Body of pancreas (tissue), 4 donors: ENCODE data around the gene HSD17B14. TPM values are rescaled to one million over a fixed set of nuclear protein-coding genes. Genes with fewer than 3 reads are reported as not detected.

ENCODE experiments used
- ATAC-seq: fragments of 150-250 bp; one replicate; pipeline ENCODE4 v1.9.1; 2016
- DNase-seq, 4 donors: peaks; one replicate each; pipeline ENCODE4 v3.0.0-alpha.2; 2019
- H3K27ac ChIP-seq, 4 donors: fragments of 200-600 bp; sonication (generic); 1 replicate in 3 of 4; 2 replicates in 1 of 4; pipeline versions ENCODE4 v1.5.1 to v1.6.1; 2016 to 2019; ENCODE audit warnings: mild to moderate bottlenecking in 1 of 4, mixed read lengths in 1 of 4, moderate library complexity in 1 of 4
- H3K27me3 ChIP-seq, 2 donors: fragments of 200-600 bp; sonication (generic); one replicate each; pipeline ENCODE4 v1.6.0; 2016; ENCODE audit warnings: mild to moderate bottlenecking in 1 of 2
- H3K36me3 ChIP-seq, 2 donors: fragments of 200-600 bp; sonication (generic); replicated peaks in 1 of 2; 2 replicates each; pipeline ENCODE4 v1.5.1; 2016; ENCODE audit warnings: low read depth in 2 of 2; ENCODE audit not compliant: insufficient read depth in 1 of 2
- H3K4me1 ChIP-seq: fragments of 200-600 bp; sonication (generic); one replicate; pipeline ENCODE4 v1.6.0; 2016
- H3K4me3 ChIP-seq, 2 donors: fragments of 200-600 bp; sonication (generic); 1 replicate in 1 of 2; 2 replicates in 1 of 2; pipeline ENCODE4 v1.5.1; 2016 to 2019
- H3K9me3 ChIP-seq, 3 donors: fragments of 200-600 bp; sonication (generic); 1 replicate in 2 of 3; 2 replicates in 1 of 3; pipeline ENCODE4 v1.5.1; 2016
- POLR2A ChIP-seq, 3 donors: fragments of 450-650 bp; IDR thresholded peaks; one replicate each; pipeline ENCODE4 v1.6.1; 2016; ENCODE audit warnings: antibody characterized with exemption in 3 of 3, mild to moderate bottlenecking in 2 of 3
- WGBS, 2 donors: methylation state at CpG; one replicate each; pipeline ENCODE4 v1.1.5; 2017; 5-methylcytosine and 5-hydroxymethylcytosine counted together
- intact Hi-C: fragments of 100-400 bp; cut with DNase I; formaldehyde crosslinking; loops from one replicate; pipeline ENCODE4 v1.15.1; 2023
- total RNA-seq, 2 donors: library from RNA; depleted of rRNA; stranded (reverse); fragments of >200 nt; gene quantifications; one replicate each; pipeline ENCODE4 v1.1.0, GENCODE V29; 2016
- TF ChIP-seq, protein P1 (sequence below), 7 experiments: fragments of 450-650 bp in 4 of 7; fragments of 200-600 bp in 3 of 7; sonication (generic) in 3 of 7; IDR thresholded peaks; one replicate each; pipeline ENCODE4 v1.5.1; 2016 to 2019; ENCODE audit warnings: antibody characterized with exemption in 7 of 7

The HSD17B14 gene
- total RNA-seq, 2 donors from 2014 or later, result 2.1 to 3.3 TPM

- Histone ChIP-seq H3K27me3 (no peaks in the 10 kb centered on the region), H3K36me3 (no peaks in the 10 kb centered on the region), H3K9me3 (no peaks in the 10 kb centered on the region), H3K4me1 (peaks cover 4% of the 10 kb centered on the region), H3K27ac (no peak overlapping the region), H3K4me3 (no peak overlapping the region)
- DNase-seq (no peak), ATAC-seq (no peak)
- intact Hi-C loops, result no loop called here
- 48 to 58% methylated on average over 4 to 6 of the region's 6 CpGs for WGBS, 2 donors
- no peak for TF ChIP-seq POLR2A (IDR thresholded peaks at IDR 0.05)
- TF ChIP-seq, protein P1, sequence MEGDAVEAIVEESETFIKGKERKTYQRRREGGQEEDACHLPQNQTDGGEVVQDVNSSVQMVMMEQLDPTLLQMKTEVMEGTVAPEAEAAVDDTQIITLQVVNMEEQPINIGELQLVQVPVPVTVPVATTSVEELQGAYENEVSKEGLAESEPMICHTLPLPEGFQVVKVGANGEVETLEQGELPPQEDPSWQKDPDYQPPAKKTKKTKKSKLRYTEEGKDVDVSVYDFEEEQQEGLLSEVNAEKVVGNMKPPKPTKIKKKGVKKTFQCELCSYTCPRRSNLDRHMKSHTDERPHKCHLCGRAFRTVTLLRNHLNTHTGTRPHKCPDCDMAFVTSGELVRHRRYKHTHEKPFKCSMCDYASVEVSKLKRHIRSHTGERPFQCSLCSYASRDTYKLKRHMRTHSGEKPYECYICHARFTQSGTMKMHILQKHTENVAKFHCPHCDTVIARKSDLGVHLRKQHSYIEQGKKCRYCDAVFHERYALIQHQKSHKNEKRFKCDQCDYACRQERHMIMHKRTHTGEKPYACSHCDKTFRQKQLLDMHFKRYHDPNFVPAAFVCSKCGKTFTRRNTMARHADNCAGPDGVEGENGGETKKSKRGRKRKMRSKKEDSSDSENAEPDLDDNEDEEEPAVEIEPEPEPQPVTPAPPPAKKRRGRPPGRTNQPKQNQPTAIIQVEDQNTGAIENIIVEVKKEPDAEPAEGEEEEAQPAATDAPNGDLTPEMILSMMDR (IDR thresholded peaks at IDR 0.05), result no peak
Observed at GRCh38 chr19:48866692-48867091, 30.4 kb upstream of the HSD17B14 start.

GRCh38 chr19:48862827-48863226 is 26.5 kb upstream of the HSD17B14 start:
- Histone ChIP-seq H3K9me3 (no peaks in the 10 kb centered on the region), H3K27me3 (no peaks in the 10 kb centered on the region), H3K27ac (no peak overlapping the region), H3K36me3 (no peaks in the 10 kb centered on the region), H3K4me3 (no peak overlapping the region), H3K4me1 (no peaks in the 10 kb centered on the region)
- ATAC-seq (no peak), DNase-seq (no peak)
- intact Hi-C loops, result no loop called here
- TF ChIP-seq, protein P1 (IDR thresholded peaks at IDR 0.05), result no peak
- 68 to 75% methylated on average over 7 of the region's 7 CpGs for WGBS, 2 donors

- Histone ChIP-seq H3K27me3 (no peaks in the 10 kb centered on the region), H3K27ac (no peak overlapping the region), H3K9me3 (no peaks in the 10 kb centered on the region), H3K4me1 (no peaks in the 10 kb centered on the region), H3K36me3 (no peaks in the 10 kb centered on the region), H3K4me3 (no peak overlapping the region)
- TF ChIP-seq POLR2A (IDR thresholded peaks at IDR 0.05), result no peak
- TF ChIP-seq, protein P1 (IDR thresholded peaks at IDR 0.05), result no peak
- 87 to 89% methylated on average over 18 of the region's 18 CpGs for WGBS, 2 donors
- ATAC-seq (no peak), DNase-seq (no peak)
- intact Hi-C loops, result no loop called here
Observed at GRCh38 chr19:48861313-48861712, 25.0 kb upstream of the HSD17B14 start.

DNA sequence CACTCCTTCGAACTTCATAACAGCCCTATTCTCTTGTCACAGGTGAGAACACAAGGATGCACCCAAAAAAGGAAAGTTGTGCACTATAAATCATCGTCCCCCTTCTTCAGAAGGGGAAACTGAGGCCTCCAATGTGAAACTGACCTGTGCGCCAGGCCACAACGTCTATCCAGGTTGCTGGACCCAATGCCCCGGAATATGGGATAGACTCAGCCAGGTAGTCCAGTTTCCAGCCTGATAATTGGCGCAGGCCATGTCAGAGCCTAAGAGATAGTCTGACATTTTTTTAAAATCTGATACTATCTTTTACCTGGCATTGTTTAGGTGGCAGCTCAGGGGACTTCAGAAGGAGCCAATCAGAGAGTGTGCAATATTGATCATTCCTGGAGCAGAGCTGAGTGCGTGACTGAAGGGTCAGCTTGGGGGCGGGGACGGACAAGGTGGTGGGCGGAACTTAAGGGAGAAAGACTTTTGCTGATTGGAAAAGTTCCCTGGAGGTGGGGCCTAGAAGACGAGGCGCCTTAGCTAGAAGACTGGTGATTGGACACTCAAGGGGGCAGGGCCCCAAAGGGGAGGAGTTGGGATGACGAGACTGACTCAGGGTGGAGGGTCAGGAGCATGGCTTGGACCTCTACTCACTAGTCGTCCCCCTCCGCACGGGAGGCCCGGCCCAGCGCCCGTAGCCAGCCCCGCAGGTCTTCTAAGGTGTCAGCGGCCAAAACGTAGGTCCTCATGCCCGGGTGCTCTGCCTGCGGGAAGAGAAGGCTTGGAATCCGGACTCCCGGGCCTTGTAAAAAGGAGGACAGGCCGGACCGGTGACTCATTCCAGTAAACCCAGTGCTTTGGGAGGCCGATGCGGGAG is 23.7 kb upstream of the HSD17B14 start:
- TF ChIP-seq POLR2A (IDR thresholded peaks at IDR 0.05), result peak in 2 of 3 donors; percentile 62 to 67
- TF ChIP-seq, protein P1 (IDR thresholded peaks at IDR 0.05), result no peak
- Histone ChIP-seq H3K4me3 (no peak overlapping the region), H3K4me1 (no peaks in the 10 kb centered on the region), H3K36me3 (no peaks in the 10 kb centered on the region), H3K27ac (peak overlapping the region; percentile 1 to 84 (median 74)), H3K27me3 (no peaks in the 10 kb centered on the region), H3K9me3 (no peaks in the 10 kb centered on the region)
- 64 to 67% methylated on average over 26 to 29 of the region's 30 CpGs for WGBS, 2 donors
- peak; percentile 87 to 95 (median 92) for DNase-seq
- peak; percentile 91 for ATAC-seq
- intact Hi-C loops, result no loop called here
